PFSK-1 (cell line): ENCODE results near the gene KLF11.

Source experiments
- POLR2AphosphoS5 ChIP-seq: IDR thresholded peaks from 2 replicates; pipeline ENCODE4 v1.6.1; 2012; ENCODE audit warnings: low read depth, mild to moderate bottlenecking, control low read depth, low read length, moderate library complexity
- SIN3A ChIP-seq: IDR thresholded peaks from 2 replicates; pipeline ENCODE4 v1.6.1; 2012; ENCODE audit warnings: mild to moderate bottlenecking, low read length, moderate library complexity, borderline replicate concordance; ENCODE audit not compliant: insufficient read depth
- TAF1 ChIP-seq: IDR thresholded peaks from 2 replicates; pipeline ENCODE4 v1.6.1; 2012; ENCODE audit warnings: low read length, control low read depth, borderline replicate concordance; ENCODE audit not compliant: insufficient read depth

DNA sequence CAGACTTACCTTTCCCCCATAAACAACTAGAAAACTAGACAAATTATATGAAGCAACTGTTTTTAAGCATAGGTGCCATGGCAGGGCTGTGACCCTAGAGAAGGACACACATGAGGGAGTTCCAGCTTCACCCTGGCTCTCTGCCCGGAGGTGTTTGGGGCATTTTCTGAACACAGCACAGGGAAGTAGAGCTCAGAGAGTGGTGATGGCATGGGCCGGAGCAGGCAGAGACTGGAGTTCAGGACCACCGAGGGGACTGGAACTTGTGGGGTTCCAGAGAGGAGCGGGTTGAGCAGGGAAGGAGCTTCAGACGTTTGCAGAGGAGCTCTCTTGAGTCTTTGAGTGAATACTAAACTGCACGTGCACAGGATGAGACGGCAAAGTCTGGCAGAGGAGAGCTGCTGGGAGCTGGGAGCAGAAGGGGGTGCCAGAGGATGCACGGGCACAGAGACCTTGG lies 26.5 kb upstream of the KLF11 start:
- TF ChIP-seq POLR2AphosphoS5: no peak
- no peak for TF ChIP-seq SIN3A
- TF ChIP-seq TAF1: no peak
